A549 (cell line): ENCODE measurements around the gene TCF23. TPM values are rescaled to one million over a fixed set of nuclear protein-coding genes. Genes with fewer than 3 reads are reported as not detected.

Experiments used
- ATAC-seq, 2 experiments: fragments of 200-7000 bp in 1 of 2; fragments of >200 bp in 1 of 2; cut with Nextera tagmentation in 1 of 2; cut with Tn5 transposase in 1 of 2; 3 replicates each; pipeline versions ENCODE4 v1.8.0 to v1.9.1; 2018 to 2020; ENCODE audit warnings: mild to moderate bottlenecking in 1 of 2, moderate library complexity in 1 of 2
- CTCF ChIA-PET: fragments of 300-600 bp; sonication (Branson Sonifier 250); formaldehyde crosslinking; extraction: SDS; loops from one replicate; lab custom pipeline; 2021; ENCODE audit warnings: antibody characterized with exemption, inconsistent platforms; lab: Yijun Ruan, JAX
- POLR2A ChIA-PET: fragments of 350-600 bp; formaldehyde crosslinking; extraction: SDS; loops from one replicate; lab custom pipeline; 2021; ENCODE audit warnings: antibody characterized with exemption, inconsistent platforms; lab: Yijun Ruan, JAX
- DNase-seq, 2 experiments: peaks; one replicate each; pipeline versions ENCODE4 v3.0.0 to v3.0.0-alpha.2; 2011 to 2016; ENCODE audit warnings: low read depth in 1 of 2, low spot score in 1 of 2
- FAIRE-seq: peaks from 2 replicates; lab custom pipeline; 2011; peaks lifted over from hg19 to GRCh38; lab: Jason Lieb, UNC
- H3K27ac ChIP-seq, 2 experiments: fragments of >200 bp; sonication (Bioruptor Twin); formaldehyde crosslinking; 3 replicates each; pipeline ENCODE4 v1.5.1; 2016 to 2017
- H3K4me1 ChIP-seq: fragments of >200 bp; sonication (Bioruptor Twin); formaldehyde crosslinking; 3 replicates; pipeline ENCODE4 v1.6.1; 2016
- H3K4me2 ChIP-seq: fragments of >200 bp; sonication (Bioruptor Twin); formaldehyde crosslinking; 3 replicates; pipeline ENCODE4 v1.6.1; 2016
- H3K4me3 ChIP-seq: fragments of >200 bp; sonication (Bioruptor Twin); formaldehyde crosslinking; 3 replicates; pipeline ENCODE4 v1.5.1; 2016
- H3K9me3 ChIP-seq: fragments of >200 bp; sonication (Bioruptor Twin); formaldehyde crosslinking; 3 replicates; pipeline ENCODE4 v1.6.1; 2016
- ATOH8 ChIP-seq: fragments of 250-450 bp; sonication (Bioruptor Pico); IDR thresholded peaks from 2 replicates; pipeline ENCODE4 v1.5.0; 2020; ENCODE audit warnings: low read depth, mild to moderate bottlenecking, moderate library complexity
- BCL3 ChIP-seq: fragments of >200 bp; sonication (Bioruptor Twin); formaldehyde crosslinking; IDR thresholded peaks from 3 replicates; pipeline ENCODE4 v1.6.1; 2016
- BHLHE40 ChIP-seq: IDR thresholded peaks from 2 replicates; pipeline ENCODE4 v1.6.1; 2012; ENCODE audit warnings: low read depth, low read length, inconsistent platforms
- CBX2 ChIP-seq: fragments of 200-600 bp; sonication (generic); IDR thresholded peaks from 2 replicates; pipeline ENCODE4 v1.6.1; 2016; ENCODE audit warnings: low read depth, mild to moderate bottlenecking, borderline replicate concordance
- CEBPB ChIP-seq, 2 experiments: fragments of >200 bp in 1 of 2; sonication (Bioruptor Twin) in 1 of 2; formaldehyde crosslinking in 1 of 2; IDR thresholded peaks; 2 replicates each; pipeline ENCODE4 v1.6.1; 2012 to 2016
- E2F6 ChIP-seq: IDR thresholded peaks from 2 replicates; pipeline ENCODE4 v1.6.1; 2012; ENCODE audit warnings: low read depth, borderline replicate concordance
- EHF ChIP-seq: fragments of 250-450 bp; sonication (Bioruptor Pico); IDR thresholded peaks from 2 replicates; pipeline ENCODE4 v1.5.0; 2020; ENCODE audit warnings: mild to moderate bottlenecking
- FOSB ChIP-seq: fragments of 250-450 bp; sonication (Bioruptor Pico); IDR thresholded peaks from 2 replicates; pipeline ENCODE4 v1.5.0; 2020; ENCODE audit warnings: mild to moderate bottlenecking, moderate library complexity
- FOXS1 ChIP-seq: fragments of 250-450 bp; sonication (Bioruptor Pico); IDR thresholded peaks from 2 replicates; pipeline ENCODE4 v1.5.0; 2020; ENCODE audit warnings: mild to moderate bottlenecking, moderate library complexity
- HES2 ChIP-seq: fragments of >200 bp; sonication (Bioruptor Twin); formaldehyde crosslinking; IDR thresholded peaks from 2 replicates; pipeline ENCODE4 v1.6.1; 2016
- HMGXB4 ChIP-seq: fragments of 250-450 bp; sonication (Bioruptor Pico); IDR thresholded peaks from 2 replicates; pipeline ENCODE4 v1.5.0; 2021; ENCODE audit warnings: mild to moderate bottlenecking, moderate library complexity, borderline replicate concordance
- HOXA7 ChIP-seq: fragments of 250-450 bp; sonication (Bioruptor Pico); IDR thresholded peaks from 2 replicates; pipeline ENCODE4 v1.5.0; 2020; ENCODE audit warnings: mild to moderate bottlenecking, moderate library complexity
- JUN ChIP-seq, 2 experiments: fragments of >200 bp; sonication (Bioruptor Twin); formaldehyde crosslinking; IDR thresholded peaks; 2 replicates in 1 of 2; 3 replicates in 1 of 2; pipeline ENCODE4 v1.6.1; 2016 to 2017
- KDM1A ChIP-seq: fragments of 200-600 bp; sonication (generic); IDR thresholded peaks from 2 replicates; pipeline ENCODE4 v1.6.1; 2016; ENCODE audit warnings: low read depth, mild to moderate bottlenecking
- KDM5A ChIP-seq: fragments of 200-600 bp; sonication (generic); IDR thresholded peaks from 2 replicates; pipeline ENCODE4 v1.6.1; 2016; ENCODE audit warnings: antibody characterized with exemption, mild to moderate bottlenecking
- MAFK ChIP-seq: fragments of 450-650 bp; IDR thresholded peaks from 2 replicates; pipeline ENCODE4 v1.6.1; 2014; ENCODE audit not compliant: partially characterized antibody
- MYC ChIP-seq: IDR thresholded peaks from 2 replicates; pipeline ENCODE4 v1.6.1; 2012; ENCODE audit warnings: mild to moderate bottlenecking, inconsistent platforms, low read length, improper control_type of control experiment, borderline replicate concordance
- NR3C1 ChIP-seq: fragments of >200 bp; sonication (Bioruptor Twin); formaldehyde crosslinking; IDR thresholded peaks from 3 replicates; pipeline ENCODE4 v1.6.1; 2017
- RCOR1 ChIP-seq: fragments of 150-350 bp; IDR thresholded peaks from 2 replicates; pipeline ENCODE4 v1.6.1; 2014; ENCODE audit warnings: antibody characterized with exemption, low read length, low read depth
- SMC3 ChIP-seq: fragments of >200 bp; sonication (Bioruptor Twin); formaldehyde crosslinking; IDR thresholded peaks from 3 replicates; pipeline ENCODE4 v1.6.1; 2018; ENCODE audit warnings: inconsistent platforms
- USF2 ChIP-seq: fragments of 450-650 bp; IDR thresholded peaks from 2 replicates; pipeline ENCODE4 v1.6.1; 2014; ENCODE audit warnings: antibody characterized with exemption
- ZC3H11A ChIP-seq: fragments of 450-650 bp; IDR thresholded peaks from 2 replicates; pipeline ENCODE4 v1.6.1; 2014; ENCODE audit warnings: antibody characterized with exemption, mild to moderate bottlenecking
- ZNF302 ChIP-seq: fragments of 250-450 bp; sonication (Bioruptor Pico); IDR thresholded peaks from 2 replicates; pipeline ENCODE4 v1.9.0; 2021; ENCODE audit warnings: inconsistent platforms, mild to moderate bottlenecking, moderate library complexity
- WGBS: methylation state at CpG from one replicate; pipeline ENCODE4 v1.1.6; 2017; ENCODE audit errors: missing lambda C conversion rate; 5-methylcytosine and 5-hydroxymethylcytosine counted together
- polyA plus RNA-seq, 4 experiments: library from polyadenylated mRNA; depleted of rRNA in 3 of 4; stranded (reverse); fragments of >200 nt; fragmentation: RNase III in 1 of 4; extraction: RNeasy Plus Mini Kit Qiagen cat#74134 plus additional on column Dnase treatment in 1 of 4; gene quantifications; 2 replicates in 3 of 4; 3 replicates in 1 of 4; pipeline ENCODE4 v1.2.3, GENCODE V29; 2011 to 2017

The TCF23 gene
- polyA plus RNA-seq, 2 of the 4 experiments (the other 2 are of a cell fraction), result not detected

- no peak for DNase-seq
- H3K4me2 ChIP-seq, result no peak overlapping the region; the same call in 2 of the 3 replicates
- POLR2A ChIA-PET, result interaction anchor here (0.6 kb wide), 2 partner anchors 109 to 1555 kb away, joined by 3 to 9 read pairs; no protein-coding TSS in a partner anchor
- CTCF ChIA-PET, result interaction anchor here (0.6 to 4.4 kb wide), 43 partner anchors 8 to 228 kb away, joined by 3 to 36 read pairs (median 6); partner anchors contain the start of genes ABHD1, PREB, PRR30 and TCF23
- 73% methylated on average over 6 of the region's 6 CpGs for WGBS
- TF ChIP-seq MYC, result no peak
- no peak for TF ChIP-seq NR3C1
- TF ChIP-seq ATOH8 (CRISPR knock-in tag), result no peak
- TF ChIP-seq USF2, result no peak
- no peak for TF ChIP-seq FOXS1 (CRISPR knock-in tag)
- TF ChIP-seq BCL3, result no peak
- no peak for TF ChIP-seq RCOR1
- TF ChIP-seq ZNF302 (CRISPR knock-in tag), result no peak
- TF ChIP-seq HOXA7 (CRISPR knock-in tag), result no peak
- no peak for FAIRE-seq
- no peaks in the 10 kb centered on the region for H3K9me3 ChIP-seq
- ATAC-seq, result no peak
- no peak overlapping the region for H3K4me3 ChIP-seq
- no peak overlapping the region for H3K27ac ChIP-seq
- H3K4me1 ChIP-seq, result no peaks in the 10 kb centered on the region
These were observed 22.0 kb downstream of the TCF23 start for GRCh38 chr2:27170581-27171337.

- WGBS, result 31% methylated on average over 8 of the region's 8 CpGs
- FAIRE-seq, result no peak
- Histone ChIP-seq H3K4me2 (no peak overlapping the region), H3K4me1 (no peaks in the 10 kb centered on the region), H3K27ac (no peak overlapping the region), H3K4me3 (no peak overlapping the region), H3K9me3 (no peaks in the 10 kb centered on the region)
- ChIA-PET CTCF (interaction anchor here (0.6 to 4.4 kb wide), 17 partner anchors 10 to 210 kb away, joined by 3 to 36 read pairs (median 8); partner anchors contain the start of genes ABHD1 and TRIM54), POLR2A (interaction anchor here (0.6 kb wide), 2 partner anchors 108 to 1555 kb away, joined by 3 to 9 read pairs; no protein-coding TSS in a partner anchor)
- no peak for DNase-seq
- ATAC-seq, result no peak
- 0 out of 4 replicates have a peak, but pooled peaks of 1 of the 2 experiments have one; percentile 13 for TF ChIP-seq CEBPB (IDR thresholded peaks at IDR 0.05)
- no peak for TF ChIP-seq HES2
These were observed 22.6 kb downstream of the TCF23 start for GRCh38 chr2:27171351-27171848.

GRCh38 chr2:27174638-27175037, 25.8 kb downstream of the TCF23 start:
- no peak for FAIRE-seq
- Histone ChIP-seq H3K4me2 (no peak overlapping the region), H3K27ac (no peak overlapping the region), H3K4me1 (no peaks in the 10 kb centered on the region), H3K4me3 (no peak overlapping the region), H3K9me3 (no peaks in the 10 kb centered on the region)
- peak; percentile 46 to 55; a peak in 4 of 6 replicates for ATAC-seq
- CTCF ChIA-PET, result interaction anchor here (0.7 to 1.4 kb wide), 6 partner anchors 13 to 128 kb away, joined by 3 to 6 read pairs (median 3); no protein-coding TSS in a partner anchor
- POLR2A ChIA-PET, result no interaction called here
- 49% methylated on average over 6 of the region's 6 CpGs for WGBS
- no peak for DNase-seq
- TF ChIP-seq JUN (IDR thresholded peaks at IDR 0.05) (no peak), HMGXB4 (no peak), CBX2 (no peak), SMC3 (no peak), FOSB (CRISPR knock-in tag) (no peak), KDM1A (no peak), ZC3H11A (no peak), MYC (no peak), MAFK (no peak), KDM5A (no peak), BHLHE40 (no peak), EHF (CRISPR knock-in tag) (no peak), E2F6 (no peak)
